ENCODE data around the gene SERPINB10.

Gene SERPINB10

DNA sequence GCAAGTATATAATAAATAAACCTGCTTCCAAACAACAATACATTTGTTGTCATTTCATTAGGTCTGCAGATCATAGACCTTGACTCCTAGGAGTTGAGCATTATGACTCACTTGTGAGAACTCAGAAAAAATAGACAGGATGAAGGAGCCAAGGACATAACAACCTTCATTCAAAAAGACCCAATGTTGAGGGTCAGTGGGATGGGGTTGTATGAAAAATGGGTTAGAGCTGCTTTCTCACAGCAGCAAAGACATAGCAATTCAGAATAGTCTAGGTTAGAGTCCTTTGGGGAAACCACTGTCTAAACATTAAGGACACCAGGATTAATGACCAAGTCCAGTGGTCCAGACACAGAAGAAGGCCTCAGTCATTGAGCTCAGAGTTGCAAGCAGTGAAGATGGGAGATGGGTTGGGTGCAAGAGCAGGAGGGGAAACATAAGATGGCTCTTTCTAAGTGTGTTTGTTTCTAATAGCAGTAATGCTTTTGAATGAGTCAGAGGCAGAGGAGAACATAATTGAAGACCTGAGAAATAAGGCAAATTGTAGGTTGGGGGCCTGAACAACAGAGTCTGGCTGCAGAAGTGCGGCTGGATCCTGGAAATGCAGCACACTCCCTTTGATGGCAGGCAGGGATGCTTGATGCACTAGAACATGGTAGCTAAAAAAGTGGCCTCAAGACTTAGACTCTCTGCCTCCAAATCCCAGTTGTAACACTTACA lies 3.7 kb upstream of the SERPINB10 start:
- TF ChIP-seq, protein P1, sequence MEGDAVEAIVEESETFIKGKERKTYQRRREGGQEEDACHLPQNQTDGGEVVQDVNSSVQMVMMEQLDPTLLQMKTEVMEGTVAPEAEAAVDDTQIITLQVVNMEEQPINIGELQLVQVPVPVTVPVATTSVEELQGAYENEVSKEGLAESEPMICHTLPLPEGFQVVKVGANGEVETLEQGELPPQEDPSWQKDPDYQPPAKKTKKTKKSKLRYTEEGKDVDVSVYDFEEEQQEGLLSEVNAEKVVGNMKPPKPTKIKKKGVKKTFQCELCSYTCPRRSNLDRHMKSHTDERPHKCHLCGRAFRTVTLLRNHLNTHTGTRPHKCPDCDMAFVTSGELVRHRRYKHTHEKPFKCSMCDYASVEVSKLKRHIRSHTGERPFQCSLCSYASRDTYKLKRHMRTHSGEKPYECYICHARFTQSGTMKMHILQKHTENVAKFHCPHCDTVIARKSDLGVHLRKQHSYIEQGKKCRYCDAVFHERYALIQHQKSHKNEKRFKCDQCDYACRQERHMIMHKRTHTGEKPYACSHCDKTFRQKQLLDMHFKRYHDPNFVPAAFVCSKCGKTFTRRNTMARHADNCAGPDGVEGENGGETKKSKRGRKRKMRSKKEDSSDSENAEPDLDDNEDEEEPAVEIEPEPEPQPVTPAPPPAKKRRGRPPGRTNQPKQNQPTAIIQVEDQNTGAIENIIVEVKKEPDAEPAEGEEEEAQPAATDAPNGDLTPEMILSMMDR (IDR thresholded peaks at IDR 0.05; ENCODE audit: insufficient read depth, low read length, poor library complexity, severe bottlenecking) = no peak
- no peak for DNase-seq (ENCODE audit: extremely low read depth, insufficient read length)

DNA sequence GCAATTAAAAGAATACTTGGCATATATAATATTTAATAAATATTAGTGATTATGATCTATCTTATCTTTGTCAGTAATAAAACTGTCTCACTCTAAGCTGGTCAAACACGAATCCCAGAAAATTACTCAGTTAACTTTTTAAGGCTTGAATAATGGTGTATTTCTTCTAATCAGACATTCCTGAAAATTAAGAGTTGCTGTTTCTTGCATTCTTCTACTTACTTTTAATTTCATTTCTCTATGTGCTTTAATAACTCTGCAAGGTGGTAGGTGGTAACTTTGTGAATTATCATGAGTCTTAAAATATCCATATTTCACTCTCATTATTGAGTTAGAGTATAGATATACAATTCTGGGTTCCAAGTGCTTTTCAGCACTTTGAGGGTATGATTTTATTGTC lies 3.1 kb upstream of the SERPINB10 start:
- TF ChIP-seq, protein P1 (IDR thresholded peaks at IDR 0.05; ENCODE audit: insufficient read depth, low read length, poor library complexity, severe bottlenecking) = no peak
- Histone ChIP-seq H3K4me3 (replicated peaks; ENCODE audit: low read depth, low read length) (no peak overlapping the region), H3K27me3 (replicated peaks; ENCODE audit: control insufficient read depth, insufficient read depth, low read length) (no peaks in the 10 kb centered on the region), H3K36me3 (ENCODE audit: control insufficient read depth, insufficient read depth, low read length) (no peaks in the 10 kb centered on the region)
- no peak for DNase-seq (ENCODE audit: extremely low read depth, insufficient read length)

More for the DNA sequence above, 3.7 kb upstream of the SERPINB10 start:
- no peaks in the 10 kb centered on the region for H3K27me3 ChIP-seq (replicated peaks; ENCODE audit: control insufficient read depth, insufficient read depth, low read length)
- no peaks in the 10 kb centered on the region for H3K36me3 ChIP-seq (ENCODE audit: control insufficient read depth, insufficient read depth, low read length)
- no peak overlapping the region for H3K4me3 ChIP-seq (replicated peaks; ENCODE audit: low read depth, low read length)

DNA sequence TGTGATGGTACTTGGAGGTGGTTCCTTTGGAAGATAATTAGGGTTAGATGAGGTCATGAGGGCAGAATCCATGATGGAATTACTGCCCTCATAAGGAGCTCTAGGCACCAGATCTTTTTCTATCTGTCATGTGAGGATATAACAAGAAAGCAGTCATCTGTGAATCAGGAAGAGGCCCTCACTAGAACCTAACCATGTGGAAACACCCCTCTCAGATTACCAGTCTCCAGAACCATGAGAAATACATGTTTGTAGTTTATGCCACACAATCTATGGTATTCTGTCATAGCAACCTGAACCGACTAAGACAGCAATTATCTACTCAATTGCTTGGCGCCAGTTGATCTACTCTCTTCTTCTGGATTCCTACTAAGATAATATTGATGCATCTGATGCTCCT lies 2.4 kb upstream of the SERPINB10 start:
- TF ChIP-seq, protein P1 (IDR thresholded peaks at IDR 0.05; ENCODE audit: insufficient read depth, low read length, poor library complexity, severe bottlenecking) = no peak
- DNase-seq (ENCODE audit: extremely low read depth, insufficient read length) = no peak
- H3K27me3 ChIP-seq (replicated peaks; ENCODE audit: control insufficient read depth, insufficient read depth, low read length) = no peaks in the 10 kb centered on the region
- no peaks in the 10 kb centered on the region for H3K36me3 ChIP-seq (ENCODE audit: control insufficient read depth, insufficient read depth, low read length)
- no peak overlapping the region for H3K4me3 ChIP-seq (replicated peaks; ENCODE audit: low read depth, low read length)

DNA sequence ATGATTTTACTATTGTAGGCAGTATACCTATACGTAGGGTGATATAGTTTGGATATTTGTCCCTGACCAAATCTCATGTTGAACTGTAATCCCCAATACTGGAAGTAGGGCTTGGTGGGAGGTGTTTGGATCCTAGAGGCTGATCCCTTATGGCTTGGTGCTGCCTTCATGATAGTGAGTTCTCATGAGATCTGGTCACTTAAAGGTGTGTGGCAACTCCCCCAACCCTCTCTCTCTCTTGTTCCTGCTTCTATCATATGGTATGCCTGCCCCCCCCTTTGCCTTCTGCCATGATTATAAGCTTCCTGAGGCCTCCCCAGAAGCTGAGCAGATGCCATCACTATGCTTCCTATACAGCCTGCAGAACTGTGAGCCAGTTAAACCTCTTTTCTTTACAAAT lies 1.7 kb upstream of the SERPINB10 start:
- TF ChIP-seq, protein P1 (IDR thresholded peaks at IDR 0.05; ENCODE audit: insufficient read depth, low read length, poor library complexity, severe bottlenecking) = no peak
- Histone ChIP-seq H3K36me3 (ENCODE audit: control insufficient read depth, insufficient read depth, low read length) (no peaks in the 10 kb centered on the region), H3K27me3 (replicated peaks; ENCODE audit: control insufficient read depth, insufficient read depth, low read length) (no peaks in the 10 kb centered on the region), H3K4me3 (replicated peaks; ENCODE audit: low read depth, low read length) (no peak overlapping the region)
- DNase-seq (ENCODE audit: extremely low read depth, insufficient read length) = no peak

DNA sequence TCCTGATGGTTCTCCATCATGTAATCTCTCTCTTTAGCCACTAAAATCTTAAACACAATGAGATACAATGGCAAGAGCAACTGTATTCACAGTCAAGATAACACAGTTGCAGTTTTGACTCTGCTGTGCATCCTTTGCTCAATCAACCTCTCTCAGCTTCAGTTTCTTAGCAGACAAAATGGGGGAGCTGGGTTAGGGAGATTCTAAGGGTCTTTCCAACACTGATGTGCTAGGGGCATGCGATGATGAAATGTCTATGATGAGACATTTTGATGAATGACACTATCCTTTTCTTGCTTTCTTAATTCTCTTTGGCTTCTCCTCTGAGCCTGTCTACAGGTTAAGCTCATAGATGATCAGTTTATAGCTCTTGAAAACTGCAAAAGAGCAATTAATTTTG lies 1.1 kb downstream of the SERPINB10 start:
- H3K4me3 ChIP-seq (replicated peaks; ENCODE audit: low read depth, low read length) = no peak overlapping the region; the same call in 1 of the 2 replicates
- no peak for DNase-seq (ENCODE audit: extremely low read depth, insufficient read length)
- TF ChIP-seq, protein P1 (IDR thresholded peaks at IDR 0.05; ENCODE audit: insufficient read depth, low read length, poor library complexity, severe bottlenecking) = no peak
- no peaks in the 10 kb centered on the region for H3K27me3 ChIP-seq (replicated peaks; ENCODE audit: control insufficient read depth, insufficient read depth, low read length)
- no peaks in the 10 kb centered on the region for H3K36me3 ChIP-seq (ENCODE audit: control insufficient read depth, insufficient read depth, low read length)
